GM19455 (cell line): Measurements from ENCODE around the gene MYLK.

Experiments
- ATAC-seq: cut with Tn5 transposase; IDR thresholded peaks from one replicate; pipeline ENCODE4 v1.9.1; 2021; ENCODE audit not compliant: unreplicated experiment

MYLK gene

GRCh38 chr3:123774474-123774873, 109.7 kb downstream of the MYLK start:
- no peak for ATAC-seq

DNA sequence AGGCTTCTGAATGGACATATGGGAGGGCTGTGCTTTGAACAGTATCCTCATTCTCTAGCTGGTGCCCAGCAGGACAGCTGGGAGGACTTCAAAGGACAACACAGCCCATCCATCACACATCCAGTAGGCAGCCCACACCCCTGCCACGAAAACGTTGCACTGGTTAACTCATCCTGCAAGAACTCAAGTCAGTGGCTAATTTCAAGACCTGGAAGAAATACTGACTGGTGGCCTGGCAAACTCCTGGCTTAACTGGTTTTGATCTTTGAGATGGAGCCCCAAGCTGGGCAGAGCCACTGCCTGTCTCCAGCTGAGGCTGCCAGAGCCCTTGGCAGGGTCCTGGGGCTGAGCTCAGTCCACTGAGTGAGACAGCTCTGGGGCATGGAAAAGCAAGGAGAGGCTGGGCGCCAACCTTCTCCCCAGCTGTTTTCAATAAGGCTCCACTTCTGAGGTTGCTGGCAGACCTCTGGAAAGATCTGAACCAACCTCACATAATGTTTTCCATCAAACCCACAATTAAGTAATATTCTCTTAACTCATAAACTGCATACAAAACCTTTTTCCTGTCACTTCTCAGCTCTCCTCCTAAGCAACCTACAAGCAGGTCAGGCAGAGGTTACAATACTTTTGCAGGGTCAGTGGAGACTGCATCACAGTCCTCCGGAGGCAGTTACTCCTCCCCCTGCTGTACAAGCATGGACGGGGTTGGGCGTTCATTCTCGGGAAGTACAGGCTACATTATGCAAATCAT, 110.3 kb downstream of the MYLK start:
- ATAC-seq: no peak

- ATAC-seq: no peak
Observed at GRCh38 chr3:123769356-123769743, 114.8 kb downstream of the MYLK start.

DNA sequence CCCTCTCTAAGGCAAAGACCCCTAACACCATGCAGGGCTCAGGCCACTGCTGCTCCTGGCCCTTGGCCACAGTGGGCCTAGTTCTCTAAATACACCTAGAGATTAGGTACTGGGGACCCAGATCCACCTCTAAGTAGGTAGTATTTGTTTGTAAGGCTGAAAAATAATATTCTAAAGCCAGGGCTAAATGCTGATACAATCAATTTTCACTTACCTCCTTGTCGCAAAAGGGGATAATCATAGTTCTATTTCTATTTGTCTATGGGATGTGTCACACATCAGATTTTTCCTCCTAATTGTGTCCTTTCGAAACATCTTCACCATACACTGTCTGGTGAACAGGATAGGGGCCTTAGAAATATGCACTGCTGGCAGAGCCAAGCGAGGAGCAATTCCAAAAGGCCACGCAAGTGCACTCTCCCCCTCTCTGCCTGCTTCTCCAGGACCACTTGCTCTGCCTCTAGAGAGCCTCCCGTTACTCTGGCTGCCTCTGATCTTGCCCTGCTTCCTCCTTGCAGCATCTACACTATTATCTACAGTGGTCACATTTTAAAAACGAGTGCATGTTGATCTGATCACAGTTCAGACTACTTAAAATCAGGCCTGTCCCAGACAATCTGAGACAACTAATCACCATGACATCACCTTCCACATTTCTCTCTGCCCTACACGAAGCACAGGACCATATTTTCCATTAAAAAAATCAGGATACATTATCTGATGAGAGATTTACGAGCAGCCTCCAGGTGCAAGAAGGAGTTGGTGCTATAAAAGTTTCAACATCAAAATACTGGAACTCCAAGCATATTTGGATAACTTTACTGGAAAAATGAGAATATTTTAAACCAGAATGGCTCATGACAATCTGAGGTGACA, 115.4 kb downstream of the MYLK start:
- no peak for ATAC-seq

GRCh38 chr3:123767564-123768292, 116.4 kb downstream of the MYLK start:
- ATAC-seq: no peak

- no peak for ATAC-seq
Observed at GRCh38 chr3:123767009-123767372, 117.1 kb downstream of the MYLK start.

GRCh38 chr3:123766193-123767008, 117.7 kb downstream of the MYLK start:
- no peak for ATAC-seq

- no peak for ATAC-seq
Observed at GRCh38 chr3:123765475-123766128, 118.5 kb downstream of the MYLK start.

DNA sequence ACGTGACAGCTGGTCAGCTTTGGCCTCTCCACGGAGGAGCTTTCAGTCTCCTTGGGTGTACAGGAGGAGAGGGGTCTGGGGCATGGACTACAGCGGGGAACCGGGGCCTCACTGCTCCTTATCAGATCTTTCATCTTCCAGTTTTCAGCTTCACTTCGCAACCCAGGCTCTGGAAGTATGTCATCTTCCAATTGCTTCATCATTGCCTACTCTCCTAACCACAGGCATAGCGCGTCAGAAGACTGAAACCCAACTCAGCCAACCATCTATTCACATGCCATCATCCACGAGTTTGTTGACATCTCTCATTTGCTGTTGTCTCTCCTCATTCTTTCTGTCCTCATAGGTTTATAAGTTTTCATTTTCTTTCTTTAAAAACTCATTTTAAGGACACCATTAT, 119.5 kb downstream of the MYLK start:
- no peak for ATAC-seq

DNA sequence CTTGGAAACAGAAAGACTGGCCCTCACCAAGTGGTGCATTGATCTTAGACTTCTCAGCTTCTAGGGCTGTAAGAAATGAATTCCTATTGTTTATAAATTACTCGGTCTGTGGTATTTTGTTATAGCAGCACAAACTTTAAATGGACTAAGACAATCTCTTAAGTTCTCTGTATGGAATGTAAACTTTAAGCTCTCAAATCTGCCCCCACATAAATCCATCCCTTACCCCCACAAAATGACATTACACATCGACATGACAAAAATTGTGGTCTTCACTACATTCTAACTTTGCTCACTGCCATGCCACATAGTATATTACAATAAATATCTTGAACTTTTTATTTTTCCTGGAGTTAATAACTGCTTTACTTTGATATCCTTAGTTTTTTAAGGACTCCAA, 121.3 kb downstream of the MYLK start:
- no peak for ATAC-seq

- ATAC-seq: no peak
Observed at GRCh38 chr3:123760817-123761216, 123.3 kb downstream of the MYLK start.

DNA sequence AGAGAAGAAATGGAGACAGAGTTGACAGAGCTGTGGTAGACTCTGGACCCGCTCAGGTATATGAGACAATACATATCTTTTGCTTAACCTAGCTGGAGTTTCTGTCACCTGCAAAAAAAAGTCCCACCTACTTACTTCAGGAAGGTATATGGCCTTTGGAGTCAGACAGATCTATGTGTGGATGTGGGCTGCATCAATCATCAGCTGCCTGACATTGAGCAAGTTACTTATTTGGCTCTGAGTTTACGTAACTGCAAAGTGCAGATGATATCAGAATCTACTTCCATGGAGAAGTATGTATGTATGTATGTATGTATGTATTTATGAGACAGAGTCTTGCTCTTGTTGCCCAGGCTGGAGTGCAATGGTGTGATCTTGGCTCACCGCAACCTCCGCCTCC, 124.3 kb downstream of the MYLK start:
- no peak for ATAC-seq

- no peak for ATAC-seq
Observed at GRCh38 chr3:123759311-123759710, 124.8 kb downstream of the MYLK start.

DNA sequence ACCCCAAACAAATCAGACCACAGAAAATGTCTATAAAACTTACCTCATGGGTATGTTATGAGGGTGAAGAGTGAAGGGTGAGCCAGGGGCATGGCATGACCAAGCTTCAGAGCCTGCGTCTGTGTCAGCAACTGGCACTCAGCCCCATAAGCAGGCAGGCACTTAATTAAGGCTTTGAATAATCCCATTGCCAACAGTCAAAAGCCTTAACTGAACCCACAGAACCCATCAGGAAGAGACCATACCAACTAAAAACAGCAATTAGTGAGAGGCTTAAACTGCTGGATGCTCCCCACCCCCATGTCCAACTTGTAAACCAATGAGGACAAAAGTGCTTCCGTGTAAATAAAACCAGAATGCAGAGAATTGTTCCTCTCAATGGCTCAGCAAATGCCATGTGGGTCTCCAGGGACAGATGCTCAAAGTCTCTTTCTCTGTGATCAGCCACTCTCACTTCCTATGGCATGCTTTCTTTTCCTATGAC, 126.0 kb downstream of the MYLK start:
- no peak for ATAC-seq

- no peak for ATAC-seq
Observed at GRCh38 chr3:123757281-123757940, 126.7 kb downstream of the MYLK start.

DNA sequence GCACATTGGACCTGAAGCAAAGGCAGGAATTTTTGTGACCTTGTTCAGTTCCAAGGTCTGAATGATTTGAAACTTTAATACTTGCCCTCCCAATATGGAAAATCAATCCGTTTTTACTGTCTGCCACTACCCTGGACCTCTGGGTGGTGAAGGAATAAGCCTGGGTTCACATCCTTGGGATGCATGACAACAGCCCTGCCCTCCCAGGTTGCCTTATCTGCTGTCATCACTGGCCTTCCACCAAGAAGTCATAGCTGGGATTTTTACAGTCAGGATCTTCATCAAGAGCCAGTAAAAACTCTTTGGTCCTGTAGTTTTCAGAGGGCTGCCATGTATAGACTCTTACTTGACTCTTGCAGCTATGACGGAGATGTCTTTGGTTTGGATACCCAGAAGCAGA, 128.6 kb downstream of the MYLK start:
- ATAC-seq: no peak

- no peak for ATAC-seq
Observed at GRCh38 chr3:123755085-123755484, 129.0 kb downstream of the MYLK start.

- ATAC-seq: no peak
Observed at GRCh38 chr3:123753286-123753685, 130.8 kb downstream of the MYLK start.

GRCh38 chr3:123752228-123752627, 131.9 kb downstream of the MYLK start:
- ATAC-seq: no peak

DNA sequence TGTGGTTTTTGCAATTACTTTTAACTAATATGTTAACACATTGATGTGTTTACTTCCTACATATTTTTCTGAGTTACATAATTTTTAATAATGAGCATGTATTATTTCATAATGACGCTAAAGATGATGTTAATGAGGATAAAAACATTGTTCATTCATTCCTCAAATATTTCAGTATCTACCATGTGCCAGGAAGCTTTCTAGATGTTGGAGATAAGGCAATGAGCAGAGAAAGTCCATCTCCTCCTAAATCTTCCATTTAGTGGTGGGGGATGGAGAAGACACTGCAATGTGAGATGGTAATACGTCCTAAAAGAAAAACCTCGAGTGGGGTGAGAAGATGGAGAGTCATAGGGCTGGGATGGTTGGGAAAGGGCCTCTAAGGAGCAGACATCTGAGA, 132.7 kb downstream of the MYLK start:
- no peak for ATAC-seq
